SU-DHL-6 (cell line): ENCODE measurements around the gene GSN.

Experiments used
- H2AFZ ChIP-seq: fragments of 200-600 bp; sonication (generic); 2 replicates; pipeline ENCODE4 v1.6.1; 2014; ENCODE audit warnings: low read depth, mild to moderate bottlenecking, moderate library complexity, mixed read lengths, antibody characterized with exemption, low read length; ENCODE audit not compliant: severe bottlenecking
- H3F3A ChIP-seq: fragments of 200-600 bp; shearing (Covaris generic); 2 replicates; pipeline ENCODE4 v1.6.0; 2016; ENCODE audit warnings: antibody characterized with exemption, mild to moderate bottlenecking; ENCODE audit not compliant: insufficient read depth
- H3K27ac ChIP-seq: fragments of 200-600 bp; sonication (generic); 2 replicates; pipeline ENCODE4 v1.5.1; 2016; ENCODE audit warnings: low read depth, mild to moderate bottlenecking, low read length, moderate library complexity, mixed read lengths
- H3K27me3 ChIP-seq: fragments of 200-600 bp; sonication (generic), shearing (Covaris generic); 2 replicates; pipeline ENCODE4 v1.6.0; 2014; ENCODE audit warnings: mild to moderate bottlenecking, low read length
- H3K36me3 ChIP-seq: fragments of 200-600 bp; sonication (generic); 2 replicates; pipeline ENCODE4 v1.6.1; 2014; ENCODE audit warnings: mild to moderate bottlenecking, low read length, mixed read lengths
- H3K4me2 ChIP-seq: fragments of 300-600, 200-600 bp; shearing (Covaris generic), sonication (generic); 2 replicates; pipeline ENCODE4 v1.6.0; 2014; ENCODE audit warnings: low read length, low read depth, mild to moderate bottlenecking; ENCODE audit not compliant: poor library complexity, severe bottlenecking
- H3K4me3 ChIP-seq: fragments of 200-600 bp; sonication (generic); 2 replicates; pipeline ENCODE4 v1.5.1; 2014; ENCODE audit warnings: antibody characterized with exemption, low read length, mild to moderate bottlenecking, mixed read lengths; ENCODE audit not compliant: insufficient read depth, poor library complexity, severe bottlenecking
- H3K79me2 ChIP-seq: fragments of 200-600 bp; sonication (generic); 2 replicates; pipeline ENCODE4 v1.6.1; 2014; ENCODE audit warnings: mild to moderate bottlenecking, low read length, moderate library complexity; ENCODE audit not compliant: insufficient read depth
- H3K9ac ChIP-seq: fragments of 200-600 bp; sonication (generic); 2 replicates; pipeline ENCODE4 v1.7.0; 2014; ENCODE audit warnings: mild to moderate bottlenecking, low read length
- H3K9me2 ChIP-seq: fragments of 200-600 bp; sonication (generic); replicated peaks from 2 replicates; pipeline ENCODE4 v1.6.1; 2014; ENCODE audit warnings: low read length; ENCODE audit not compliant: insufficient read depth
- H3K9me3 ChIP-seq: fragments of 200-600 bp; sonication (generic); 2 replicates; pipeline ENCODE4 v1.6.1; 2014; ENCODE audit warnings: low read length, mixed read lengths; ENCODE audit not compliant: insufficient read depth
- H4K20me1 ChIP-seq: fragments of 200-600 bp; sonication (generic); 2 replicates; pipeline ENCODE4 v1.6.1; 2014; ENCODE audit warnings: low read depth, mild to moderate bottlenecking, antibody characterized with exemption, low read length, moderate library complexity, mixed read lengths
- EZH2phosphoT487 ChIP-seq: fragments of 200-600 bp; sonication (generic), shearing (Covaris generic); conservative IDR thresholded peaks from 2 replicates; pipeline ENCODE4 v1.6.1; 2018; ENCODE audit warnings: mild to moderate bottlenecking, antibody characterized with exemption, low read length, moderate library complexity, mixed read lengths
- TF ChIP-seq, protein P1 (sequence below): fragments of 200-600 bp; sonication (generic); IDR thresholded peaks from one replicate; pipeline ENCODE4 v1.5.1; 2017; ENCODE audit warnings: antibody characterized with exemption, mild to moderate bottlenecking, low read length, moderate library complexity; ENCODE audit not compliant: insufficient read depth, poor library complexity, severe bottlenecking

Gene GSN

GRCh38 chr9:121235512-121235911, 32.5 kb upstream of the GSN start:
- Histone ChIP-seq H2AFZ (no peak overlapping the region), H3F3A (no peaks in the 10 kb centered on the region), H3K9me3 (no peaks in the 10 kb centered on the region), H3K9me2 (no peaks in the 10 kb centered on the region), H3K27ac (no peak overlapping the region), H3K36me3 (no peaks in the 10 kb centered on the region), H3K4me2 (no peak overlapping the region), H4K20me1 (no peaks in the 10 kb centered on the region), H3K9ac (no peak overlapping the region), H3K79me2 (no peaks in the 10 kb centered on the region), H3K27me3 (no peaks in the 10 kb centered on the region), H3K4me3 (no peak overlapping the region)
- no peak for TF ChIP-seq EZH2phosphoT487
- TF ChIP-seq, protein P1, sequence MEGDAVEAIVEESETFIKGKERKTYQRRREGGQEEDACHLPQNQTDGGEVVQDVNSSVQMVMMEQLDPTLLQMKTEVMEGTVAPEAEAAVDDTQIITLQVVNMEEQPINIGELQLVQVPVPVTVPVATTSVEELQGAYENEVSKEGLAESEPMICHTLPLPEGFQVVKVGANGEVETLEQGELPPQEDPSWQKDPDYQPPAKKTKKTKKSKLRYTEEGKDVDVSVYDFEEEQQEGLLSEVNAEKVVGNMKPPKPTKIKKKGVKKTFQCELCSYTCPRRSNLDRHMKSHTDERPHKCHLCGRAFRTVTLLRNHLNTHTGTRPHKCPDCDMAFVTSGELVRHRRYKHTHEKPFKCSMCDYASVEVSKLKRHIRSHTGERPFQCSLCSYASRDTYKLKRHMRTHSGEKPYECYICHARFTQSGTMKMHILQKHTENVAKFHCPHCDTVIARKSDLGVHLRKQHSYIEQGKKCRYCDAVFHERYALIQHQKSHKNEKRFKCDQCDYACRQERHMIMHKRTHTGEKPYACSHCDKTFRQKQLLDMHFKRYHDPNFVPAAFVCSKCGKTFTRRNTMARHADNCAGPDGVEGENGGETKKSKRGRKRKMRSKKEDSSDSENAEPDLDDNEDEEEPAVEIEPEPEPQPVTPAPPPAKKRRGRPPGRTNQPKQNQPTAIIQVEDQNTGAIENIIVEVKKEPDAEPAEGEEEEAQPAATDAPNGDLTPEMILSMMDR, result no peak

DNA sequence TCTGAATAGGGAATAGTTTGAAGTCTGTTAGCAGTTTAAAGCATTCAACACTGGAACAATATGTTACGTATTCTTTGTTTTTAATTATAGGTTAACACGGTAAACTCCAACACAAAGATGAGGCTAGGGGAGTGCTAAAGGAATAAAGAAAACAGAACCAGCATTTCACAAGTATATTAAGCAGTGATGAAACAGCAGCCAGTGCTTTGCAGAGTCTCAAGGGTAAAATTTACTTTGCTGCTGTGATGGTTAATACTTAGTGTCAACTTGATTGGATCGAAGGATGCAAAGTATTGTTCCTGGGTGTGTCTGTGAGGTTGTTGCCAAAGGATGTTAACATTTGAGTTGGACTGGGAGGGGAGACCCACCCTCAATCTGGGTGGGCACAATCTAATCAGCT, 30.0 kb upstream of the GSN start:
- Histone ChIP-seq H3K79me2 (no peaks in the 10 kb centered on the region), H3K9me3 (no peaks in the 10 kb centered on the region), H3F3A (no peaks in the 10 kb centered on the region), H3K27me3 (no peaks in the 10 kb centered on the region), H3K9me2 (no peaks in the 10 kb centered on the region), H2AFZ (no peak overlapping the region), H3K9ac (no peak overlapping the region), H3K4me3 (no peak overlapping the region), H4K20me1 (no peaks in the 10 kb centered on the region), H3K27ac (no peak overlapping the region), H3K4me2 (no peak overlapping the region), H3K36me3 (no peaks in the 10 kb centered on the region)
- no peak for TF ChIP-seq EZH2phosphoT487
- TF ChIP-seq, protein P1, result no peak

DNA sequence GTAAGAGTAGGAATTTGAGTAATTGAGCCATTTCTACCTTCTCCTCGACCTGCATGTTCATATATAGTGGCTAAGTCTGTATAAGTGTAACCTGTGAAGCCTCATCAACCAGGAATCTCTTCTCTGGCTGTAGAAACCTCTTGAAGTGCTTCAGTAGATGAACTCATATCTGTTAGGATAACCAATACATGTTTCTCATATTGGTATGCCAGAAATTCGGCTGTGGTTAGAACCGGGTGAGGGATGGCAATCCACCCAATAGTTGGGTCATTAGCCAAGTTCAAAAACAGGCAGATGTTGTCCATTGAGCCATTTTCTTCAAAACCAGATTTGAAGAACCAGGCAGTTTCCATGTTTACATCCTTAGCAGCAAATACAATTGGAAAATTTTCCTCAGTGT, 28.9 kb upstream of the GSN start:
- Histone ChIP-seq H4K20me1 (no peaks in the 10 kb centered on the region), H3K9me2 (no peaks in the 10 kb centered on the region), H3F3A (no peaks in the 10 kb centered on the region), H3K4me3 (no peak overlapping the region), H3K79me2 (no peaks in the 10 kb centered on the region), H3K9me3 (peaks cover 3% of the 10 kb centered on the region; the same call in 1 of the 2 replicates), H3K9ac (no peak overlapping the region), H3K4me2 (no peak overlapping the region), H3K27me3 (no peaks in the 10 kb centered on the region), H3K27ac (no peak overlapping the region), H2AFZ (no peak overlapping the region), H3K36me3 (no peaks in the 10 kb centered on the region; the same call in 1 of the 2 replicates)
- no peak for TF ChIP-seq EZH2phosphoT487
- TF ChIP-seq, protein P1, result no peak
